BLaER1 (cell line): ENCODE measurements around the gene TENM4.
"Not testable (repeated sequence)": the region's sequence is repeated elsewhere in the genome, so short reads cannot be mapped to it uniquely, and the experiment has no call there.

Experiments
- H3K27ac ChIP-seq: shearing (Covaris generic); formaldehyde crosslinking; 2 replicates; pipeline ENCODE4 v1.8.1; 2022
- H3K27me3 ChIP-seq: shearing (Covaris generic); formaldehyde crosslinking; 2 replicates; pipeline ENCODE4 v1.8.1; 2022
- H3K36me3 ChIP-seq: shearing (Covaris generic); formaldehyde crosslinking; 2 replicates; pipeline ENCODE4 v1.8.1; 2022
- H3K4me1 ChIP-seq: shearing (Covaris generic); formaldehyde crosslinking; 2 replicates; pipeline ENCODE4 v1.8.1; 2022
- H3K4me2 ChIP-seq: shearing (Covaris generic); formaldehyde crosslinking; 2 replicates; pipeline ENCODE4 v1.8.1; 2022
- H3K4me3 ChIP-seq: shearing (Covaris generic); formaldehyde crosslinking; 2 replicates; pipeline ENCODE4 v1.8.1; 2022
- H3K9ac ChIP-seq: shearing (Covaris generic); formaldehyde crosslinking; 2 replicates; pipeline ENCODE4 v1.8.1; 2022
- H3K9me3 ChIP-seq: shearing (Covaris generic); formaldehyde crosslinking; 2 replicates; pipeline ENCODE4 v1.8.1; 2022
- H4K20me1 ChIP-seq: shearing (Covaris generic); formaldehyde crosslinking; 2 replicates; pipeline ENCODE4 v1.8.1; 2022
- Cebpa-rat ChIP-seq: shearing (Covaris generic); IDR thresholded peaks from 2 replicates; pipeline ENCODE4 v1.8.1; 2022

The TENM4 gene

DNA sequence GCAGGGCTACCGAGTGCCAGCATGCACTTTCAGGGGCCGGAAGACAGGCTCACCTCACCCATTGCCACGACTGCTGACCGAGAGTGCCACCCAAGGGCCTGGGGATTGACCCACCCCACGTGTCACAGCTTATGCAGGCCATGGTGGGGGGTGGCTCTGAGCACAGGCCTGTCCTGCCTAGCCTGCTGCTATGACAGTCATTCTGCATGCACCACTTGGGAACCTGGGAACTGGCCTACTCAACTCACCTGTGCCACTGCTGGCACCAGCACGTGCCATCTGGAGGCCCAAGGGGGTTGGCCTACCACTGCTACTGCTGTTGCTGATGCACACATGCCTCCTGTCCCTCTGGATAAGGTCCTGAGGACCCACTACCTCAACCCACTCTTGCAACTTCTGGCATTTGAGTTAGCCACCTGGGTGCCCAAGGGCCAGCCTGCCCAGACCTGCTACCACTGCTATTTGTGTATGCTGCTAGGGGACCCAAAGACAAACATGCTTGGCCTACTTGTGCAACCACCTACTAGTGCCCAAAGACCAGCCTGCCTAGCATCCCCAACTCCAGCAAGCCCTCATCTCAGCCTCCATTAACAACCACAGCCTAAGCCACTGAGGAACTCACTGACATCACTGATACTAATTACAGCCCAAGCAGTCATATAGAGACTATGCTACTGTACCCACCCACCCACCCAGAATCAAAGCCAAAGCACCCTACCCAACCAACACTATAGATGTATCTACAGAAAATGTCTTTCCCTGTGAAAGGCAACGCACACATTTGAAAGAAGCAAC is 807.1 kb downstream of the TENM4 start:
- Histone ChIP-seq H3K9ac (no peak overlapping the region), H3K4me1 (no peaks in the 10 kb centered on the region), H3K27ac (no peak overlapping the region), H3K36me3 (0 out of 2 replicates have a peak, but pooled peaks cover 5% of the 10 kb centered on the region), H3K9me3 (peaks cover 46% of the 10 kb centered on the region), H3K4me3 (no peak overlapping the region), H4K20me1 (no peaks in the 10 kb centered on the region), H3K4me2 (no peak overlapping the region), H3K27me3 (no peaks in the 10 kb centered on the region)
- no peak for TF ChIP-seq Cebpa-rat

DNA sequence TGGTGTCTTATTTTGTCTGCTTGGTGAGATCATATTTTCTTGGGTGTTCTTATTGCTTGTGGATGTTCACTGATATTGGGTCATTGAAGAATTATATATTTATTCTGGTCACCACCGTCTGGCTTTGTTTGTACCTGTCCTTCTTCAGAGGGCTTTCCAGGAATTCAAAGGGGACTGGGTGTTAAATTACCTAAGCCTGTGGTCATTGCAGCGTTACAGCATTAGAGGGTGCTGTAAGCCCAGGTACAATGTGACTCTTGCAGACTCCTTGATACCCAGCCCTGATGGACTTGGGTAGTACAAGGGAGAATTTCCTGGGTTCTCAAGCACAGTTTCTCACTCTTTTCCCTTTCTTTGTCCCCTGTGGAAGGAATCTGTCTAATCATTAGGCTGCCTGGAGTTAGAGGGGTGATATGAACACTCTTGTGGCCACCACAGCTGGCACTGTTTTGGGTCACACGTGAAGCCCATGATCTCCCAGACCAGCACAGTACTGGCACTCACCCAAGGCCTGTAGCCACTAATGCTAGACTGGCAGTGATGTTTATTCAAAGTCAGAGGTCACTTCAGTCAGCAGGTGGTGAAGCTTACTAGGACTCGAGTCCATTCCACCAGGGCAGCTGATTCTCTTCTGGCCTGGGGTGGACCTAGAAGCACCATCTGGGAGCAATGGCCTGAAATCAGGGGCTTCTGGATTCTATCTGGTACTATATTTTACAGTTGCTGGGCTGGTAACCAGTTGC is 810.1 kb downstream of the TENM4 start:
- Histone ChIP-seq H3K9me3 (peaks cover 45% of the 10 kb centered on the region), H3K4me3 (0 out of 2 replicates have a peak overlapping the region, but pooled peaks have one; percentile 14), H3K27me3 (no peaks in the 10 kb centered on the region), H3K27ac (no peak overlapping the region), H3K9ac (no peak overlapping the region), H3K4me2 (no peak overlapping the region), H3K4me1 (no peaks in the 10 kb centered on the region), H4K20me1 (no peaks in the 10 kb centered on the region), H3K36me3 (0 out of 2 replicates have a peak, but pooled peaks cover 5% of the 10 kb centered on the region)
- TF ChIP-seq Cebpa-rat: no peak

DNA sequence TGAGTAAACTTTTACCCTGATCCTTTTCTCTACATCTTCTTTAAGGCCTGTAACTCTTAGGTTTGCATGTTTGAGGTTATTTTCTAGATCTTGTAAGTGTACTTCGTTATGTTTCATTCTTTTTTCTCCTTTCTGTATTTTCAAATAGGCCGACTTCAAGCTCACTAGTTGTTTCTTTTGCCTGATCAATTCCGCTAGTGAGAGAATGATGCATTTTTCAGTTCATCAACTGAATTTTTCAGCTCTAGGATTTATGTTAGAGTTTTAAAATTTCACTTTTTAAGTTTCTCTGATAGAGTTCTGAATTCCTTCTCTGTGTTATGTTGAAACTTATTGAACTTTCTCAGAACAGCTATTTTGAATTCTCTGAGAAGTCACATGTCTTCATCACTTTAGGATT is 810.7 kb downstream of the TENM4 start:
- H3K27me3 ChIP-seq: no peaks in the 10 kb centered on the region
- no peak overlapping the region for H3K4me2 ChIP-seq
- H3K4me1 ChIP-seq: no peaks in the 10 kb centered on the region
- H3K9me3 ChIP-seq: peaks cover 45% of the 10 kb centered on the region
- 0 out of 2 replicates have a peak, but pooled peaks cover 5% of the 10 kb centered on the region for H3K36me3 ChIP-seq
- no peaks in the 10 kb centered on the region for H4K20me1 ChIP-seq
- H3K4me3 ChIP-seq: no peak overlapping the region
- H3K27ac ChIP-seq: no peak overlapping the region
- no peak for TF ChIP-seq Cebpa-rat
- no peak overlapping the region for H3K9ac ChIP-seq

DNA sequence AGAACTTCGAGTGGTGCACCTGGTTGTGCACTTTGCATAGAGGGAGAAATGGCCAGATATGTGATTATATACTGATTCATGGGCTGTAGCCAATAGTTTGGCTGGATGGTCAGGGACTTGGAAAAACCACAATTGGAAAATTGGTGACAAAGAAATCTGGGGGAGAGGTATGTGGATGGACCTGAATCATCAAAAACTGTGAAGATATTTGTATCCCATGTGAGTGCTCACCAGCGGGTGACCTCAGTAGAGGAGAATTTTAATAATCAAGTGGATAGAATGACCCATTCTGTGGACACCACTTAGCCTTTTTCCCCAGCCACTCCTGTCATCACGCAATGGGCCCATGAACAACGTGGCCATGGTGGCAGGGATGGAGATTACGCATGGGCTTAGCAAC is 818.2 kb downstream of the TENM4 start:
- Histone ChIP-seq H3K9me3 (peaks cover 17% of the 10 kb centered on the region), H4K20me1 (no peaks in the 10 kb centered on the region), H3K9ac (no peak overlapping the region), H3K27me3 (no peaks in the 10 kb centered on the region), H3K27ac (no peak overlapping the region), H3K4me1 (no peaks in the 10 kb centered on the region), H3K4me2 (no peak overlapping the region), H3K4me3 (no peak overlapping the region), H3K36me3 (no peaks in the 10 kb centered on the region)
- TF ChIP-seq Cebpa-rat: no peak

DNA sequence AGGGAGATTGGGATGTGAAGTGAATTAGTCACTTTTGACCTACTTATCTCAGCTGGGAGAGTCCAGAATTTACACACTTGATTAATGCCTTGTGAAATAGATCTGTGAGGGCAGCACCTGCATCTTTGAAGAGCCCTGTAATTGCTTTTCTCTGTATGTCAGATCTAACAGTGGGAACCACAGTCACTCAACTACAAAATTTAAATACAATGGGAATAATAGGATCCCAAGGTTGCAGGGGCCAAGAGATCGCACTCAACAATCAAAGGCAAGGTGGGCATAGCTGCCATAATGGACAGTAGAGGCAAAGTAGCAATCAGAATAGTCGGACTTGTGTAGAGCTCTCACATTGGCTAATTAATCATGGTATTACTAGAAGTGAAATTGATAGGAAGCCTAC is 820.7 kb downstream of the TENM4 start:
- no peak overlapping the region for H3K9ac ChIP-seq
- no peaks in the 10 kb centered on the region for H3K27me3 ChIP-seq

DNA sequence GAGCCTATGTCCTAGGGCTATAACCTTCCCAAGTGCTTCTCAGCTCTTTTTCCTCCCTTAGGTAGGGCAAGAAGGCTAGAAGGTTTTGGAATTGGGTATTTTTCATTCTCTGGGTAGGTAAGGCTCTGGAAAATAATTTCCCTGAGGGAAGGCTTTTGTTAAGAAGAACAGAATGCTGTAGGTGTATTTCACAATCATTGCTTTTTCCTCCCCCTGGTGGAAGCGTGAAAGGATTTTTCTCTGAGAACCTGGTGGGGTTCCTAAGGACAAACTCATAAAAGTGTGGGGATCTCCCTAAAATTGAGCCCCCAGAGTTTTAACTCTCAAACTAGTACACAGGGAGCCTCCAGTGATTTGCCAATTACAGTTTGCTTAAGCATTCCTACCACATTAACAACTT is 825.1 kb downstream of the TENM4 start:
- TF ChIP-seq Cebpa-rat: no peak
- Histone ChIP-seq H3K36me3 (no peaks in the 10 kb centered on the region), H3K4me3 (no peak overlapping the region), H3K27me3 (no peaks in the 10 kb centered on the region), H3K4me2 (no peak overlapping the region), H4K20me1 (no peaks in the 10 kb centered on the region), H3K9ac (no peak overlapping the region), H3K4me1 (no peaks in the 10 kb centered on the region), H3K27ac (no peak overlapping the region), H3K9me3 (peaks cover 17% of the 10 kb centered on the region)

More for the DNA sequence above, 820.7 kb downstream of the TENM4 start:
- no peak for TF ChIP-seq Cebpa-rat
- no peak overlapping the region for H3K27ac ChIP-seq
- H3K4me2 ChIP-seq: no peak overlapping the region
- H3K4me1 ChIP-seq: no peaks in the 10 kb centered on the region
- no peak overlapping the region for H3K4me3 ChIP-seq
- peaks cover 17% of the 10 kb centered on the region for H3K9me3 ChIP-seq
- no peaks in the 10 kb centered on the region for H3K36me3 ChIP-seq
- no peaks in the 10 kb centered on the region for H4K20me1 ChIP-seq

DNA sequence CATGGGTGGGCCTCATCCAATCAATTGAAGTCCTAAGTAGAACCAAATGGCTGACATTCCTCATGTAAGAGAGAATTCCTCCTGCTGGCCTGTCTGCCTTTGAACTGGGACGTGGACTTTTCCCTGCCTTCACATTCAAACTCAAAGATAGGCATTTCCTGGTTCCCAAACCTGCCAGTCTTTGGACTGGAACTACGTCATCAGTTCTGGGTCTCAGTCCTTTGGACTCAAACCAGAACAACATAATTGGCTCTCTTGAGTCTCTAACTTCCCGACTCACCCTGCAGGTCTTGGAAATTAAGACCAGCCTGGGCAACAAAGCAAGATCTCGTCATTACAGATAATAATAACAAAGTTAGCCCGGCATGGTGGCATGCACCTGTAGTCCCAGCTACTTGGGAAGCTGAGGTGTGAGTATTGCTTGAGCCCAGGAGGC is 827.4 kb downstream of the TENM4 start:
- Histone ChIP-seq H3K36me3 (no peaks in the 10 kb centered on the region), H3K9ac (no peak overlapping the region), H3K9me3 (no peaks in the 10 kb centered on the region), H3K4me3 (no peak overlapping the region), H4K20me1 (no peaks in the 10 kb centered on the region), H3K4me1 (no peaks in the 10 kb centered on the region), H3K27ac (no peak overlapping the region), H3K4me2 (no peak overlapping the region), H3K27me3 (no peaks in the 10 kb centered on the region)
- TF ChIP-seq Cebpa-rat: no peak

DNA sequence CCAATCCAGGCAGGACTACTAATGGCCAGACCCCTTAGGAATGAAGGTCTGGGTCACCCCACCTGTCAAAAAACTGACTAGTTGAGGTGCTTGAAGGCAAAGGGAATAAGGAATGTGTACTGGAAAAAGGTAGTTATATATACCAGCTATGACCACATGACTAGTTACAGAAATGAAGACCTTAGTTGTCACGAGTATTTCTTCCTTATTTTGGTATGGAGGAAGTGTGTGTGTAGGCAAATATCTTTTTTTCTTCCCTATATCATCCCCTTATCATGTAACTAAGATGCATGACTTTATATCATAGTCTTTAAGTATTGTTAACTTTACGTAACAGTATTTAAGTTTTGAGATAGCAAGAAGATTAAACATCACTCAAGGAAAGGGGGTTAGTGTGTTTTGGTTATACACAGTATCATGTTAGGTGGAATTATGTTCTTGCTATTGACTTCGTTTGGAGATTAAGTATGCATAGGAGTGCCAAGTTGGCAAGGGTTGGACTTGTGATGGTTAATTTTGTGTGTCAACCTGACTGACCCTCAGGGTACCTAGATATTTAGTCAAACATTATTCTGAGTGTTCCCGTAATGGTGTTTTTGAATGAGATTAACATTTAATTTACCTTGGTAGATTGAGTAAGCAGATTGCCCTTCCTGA is 828.0 kb downstream of the TENM4 start:
- Histone ChIP-seq H3K4me2 (no peak overlapping the region), H3K4me1 (no peaks in the 10 kb centered on the region), H3K4me3 (no peak overlapping the region), H3K36me3 (no peaks in the 10 kb centered on the region), H3K27me3 (no peaks in the 10 kb centered on the region), H4K20me1 (no peaks in the 10 kb centered on the region), H3K9me3 (no peaks in the 10 kb centered on the region), H3K27ac (no peak overlapping the region), H3K9ac (no peak overlapping the region)
- TF ChIP-seq Cebpa-rat: no peak

DNA sequence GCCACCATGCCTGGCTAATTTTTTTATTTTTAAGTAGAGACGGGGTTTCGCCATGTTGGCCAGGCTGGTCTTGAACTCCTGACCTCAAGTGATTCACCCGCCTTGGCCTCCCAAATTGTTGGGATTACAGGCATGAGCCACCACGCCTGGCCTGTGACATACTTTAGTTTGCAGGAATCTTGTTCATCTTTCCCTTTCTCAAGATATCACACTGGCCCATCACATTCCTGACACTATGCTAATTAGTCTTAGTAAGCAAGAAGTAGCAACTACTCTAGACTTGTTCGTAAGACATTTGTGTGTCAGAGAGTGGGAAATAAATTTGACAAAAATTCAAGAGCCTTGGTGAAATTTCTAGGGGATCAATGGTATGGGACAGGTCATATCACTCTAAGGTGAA is 831.5 kb downstream of the TENM4 start:
- H3K27me3 ChIP-seq, H4K20me1 ChIP-seq, H3K27ac ChIP-seq, H3K36me3 ChIP-seq, H3K4me2 ChIP-seq, H3K4me1 ChIP-seq, H3K4me3 ChIP-seq, H3K9me3 ChIP-seq, H3K9ac ChIP-seq: not testable (repeated sequence)

DNA sequence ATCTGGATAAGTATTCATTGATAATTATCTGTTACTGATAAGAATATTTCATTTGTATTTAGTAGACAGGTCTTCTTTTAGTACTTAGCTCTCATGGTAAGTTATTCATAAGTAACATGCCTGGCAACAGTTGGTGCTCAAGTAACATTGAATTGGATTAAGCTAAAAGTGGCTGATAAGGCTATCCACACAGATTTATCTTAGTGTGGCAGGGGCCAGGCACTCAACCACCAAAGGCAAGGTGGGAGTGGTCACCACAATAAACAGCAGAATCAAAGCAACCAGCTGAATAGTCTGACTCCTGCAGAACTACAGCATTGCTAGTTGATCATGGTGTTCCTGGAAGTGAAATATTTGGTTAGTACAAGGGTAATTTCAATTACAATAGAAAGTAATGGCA is 833.1 kb downstream of the TENM4 start:
- no peaks in the 10 kb centered on the region for H3K4me1 ChIP-seq
- no peak for TF ChIP-seq Cebpa-rat
- no peaks in the 10 kb centered on the region for H4K20me1 ChIP-seq
- H3K4me3 ChIP-seq: no peak overlapping the region
- no peaks in the 10 kb centered on the region; the same call in 1 of the 2 replicates for H3K9me3 ChIP-seq
- no peaks in the 10 kb centered on the region for H3K36me3 ChIP-seq
- H3K9ac ChIP-seq: no peak overlapping the region
- H3K4me2 ChIP-seq: no peak overlapping the region
- no peak overlapping the region for H3K27ac ChIP-seq
- H3K27me3 ChIP-seq: no peaks in the 10 kb centered on the region
